ENCODE results near the gene F11.

GRCh38 chr4:186236126-186236525, 29.9 kb upstream of the F11 start:
- TF ChIP-seq CTCF (IDR thresholded peaks at IDR 0.05) (no peak), EZH2 (IDR thresholded peaks at IDR 0.05) (no peak)
